Measurements from ENCODE around the gene CMPK1.

DNA sequence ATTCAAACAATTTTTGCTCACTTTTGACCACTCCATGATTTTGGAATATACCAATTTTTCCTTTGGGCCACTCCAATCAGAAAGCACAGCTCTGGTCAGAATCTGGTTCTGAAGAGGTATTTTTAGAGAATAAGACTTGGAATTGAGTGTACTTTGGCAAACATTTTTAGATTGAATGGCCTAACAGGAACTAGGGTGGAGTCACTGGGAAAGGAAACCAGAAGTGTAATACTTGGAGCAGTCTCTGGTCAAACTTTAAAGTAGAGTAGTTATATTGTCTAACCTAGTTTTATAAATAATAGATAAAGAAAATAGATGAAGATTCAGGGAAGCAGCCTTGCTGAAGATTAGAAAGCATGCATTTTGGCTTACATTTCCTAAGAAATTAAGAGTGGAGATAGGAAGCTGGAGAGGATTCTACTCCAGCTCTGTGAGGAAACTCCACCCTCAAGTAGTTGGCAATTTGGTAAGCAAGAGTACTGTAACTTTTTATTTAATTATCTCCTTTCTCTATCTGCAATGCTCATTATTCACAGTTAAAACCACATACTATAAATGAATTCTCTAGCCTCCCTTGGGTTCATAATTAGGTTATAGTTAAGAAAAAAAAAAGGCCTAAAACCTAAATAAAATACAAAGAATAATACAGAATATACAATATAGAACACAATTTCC is 35.4 kb upstream of the CMPK1 start:
- TF ChIP-seq, protein P1, sequence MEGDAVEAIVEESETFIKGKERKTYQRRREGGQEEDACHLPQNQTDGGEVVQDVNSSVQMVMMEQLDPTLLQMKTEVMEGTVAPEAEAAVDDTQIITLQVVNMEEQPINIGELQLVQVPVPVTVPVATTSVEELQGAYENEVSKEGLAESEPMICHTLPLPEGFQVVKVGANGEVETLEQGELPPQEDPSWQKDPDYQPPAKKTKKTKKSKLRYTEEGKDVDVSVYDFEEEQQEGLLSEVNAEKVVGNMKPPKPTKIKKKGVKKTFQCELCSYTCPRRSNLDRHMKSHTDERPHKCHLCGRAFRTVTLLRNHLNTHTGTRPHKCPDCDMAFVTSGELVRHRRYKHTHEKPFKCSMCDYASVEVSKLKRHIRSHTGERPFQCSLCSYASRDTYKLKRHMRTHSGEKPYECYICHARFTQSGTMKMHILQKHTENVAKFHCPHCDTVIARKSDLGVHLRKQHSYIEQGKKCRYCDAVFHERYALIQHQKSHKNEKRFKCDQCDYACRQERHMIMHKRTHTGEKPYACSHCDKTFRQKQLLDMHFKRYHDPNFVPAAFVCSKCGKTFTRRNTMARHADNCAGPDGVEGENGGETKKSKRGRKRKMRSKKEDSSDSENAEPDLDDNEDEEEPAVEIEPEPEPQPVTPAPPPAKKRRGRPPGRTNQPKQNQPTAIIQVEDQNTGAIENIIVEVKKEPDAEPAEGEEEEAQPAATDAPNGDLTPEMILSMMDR (conservative IDR thresholded peaks at IDR 0.05), result no peak
- no peak for TF ChIP-seq EZH2 (IDR thresholded peaks at IDR 0.05; ENCODE audit: low read depth)

All from PC-9 (cell line).